Sciatic nerve (tissue), 2 donors: ENCODE data around the gene SLC12A6. TPM values are rescaled to one million over a fixed set of nuclear protein-coding genes. Genes with fewer than 3 reads are reported as not detected.

Source experiments
- ATAC-seq: fragments of 200-7000 bp; cut with Tn5 transposase; one replicate; pipeline ENCODE4 v1.9.1; 2020; ENCODE audit warnings: mild to moderate bottlenecking, moderate library complexity
- DNase-seq: peaks from one replicate; pipeline ENCODE4 v3.0.0-alpha.2; 2020; ENCODE audit warnings: low spot score
- intact Hi-C: fragments of 100-400 bp; cut with DNase I; formaldehyde crosslinking; loops from one replicate; pipeline ENCODE4 v1.14.2; 2022
- total RNA-seq: library from RNA; stranded (reverse); fragmentation: NEBNext Ultra II Directional; extraction: Animal tissue kit (Norgen Biotek cat#: 25700); gene quantifications from one replicate; pipeline ENCODE4 v1.2.1, GENCODE V29; 2021
- donor health status: DM: no; HTN: no; CAD: no.
- donor health status: DM: no; HTN: no; CAD: no.

The SLC12A6 gene
- total RNA-seq, 1 donor from 2014 or later: 28.8 TPM

DNA sequence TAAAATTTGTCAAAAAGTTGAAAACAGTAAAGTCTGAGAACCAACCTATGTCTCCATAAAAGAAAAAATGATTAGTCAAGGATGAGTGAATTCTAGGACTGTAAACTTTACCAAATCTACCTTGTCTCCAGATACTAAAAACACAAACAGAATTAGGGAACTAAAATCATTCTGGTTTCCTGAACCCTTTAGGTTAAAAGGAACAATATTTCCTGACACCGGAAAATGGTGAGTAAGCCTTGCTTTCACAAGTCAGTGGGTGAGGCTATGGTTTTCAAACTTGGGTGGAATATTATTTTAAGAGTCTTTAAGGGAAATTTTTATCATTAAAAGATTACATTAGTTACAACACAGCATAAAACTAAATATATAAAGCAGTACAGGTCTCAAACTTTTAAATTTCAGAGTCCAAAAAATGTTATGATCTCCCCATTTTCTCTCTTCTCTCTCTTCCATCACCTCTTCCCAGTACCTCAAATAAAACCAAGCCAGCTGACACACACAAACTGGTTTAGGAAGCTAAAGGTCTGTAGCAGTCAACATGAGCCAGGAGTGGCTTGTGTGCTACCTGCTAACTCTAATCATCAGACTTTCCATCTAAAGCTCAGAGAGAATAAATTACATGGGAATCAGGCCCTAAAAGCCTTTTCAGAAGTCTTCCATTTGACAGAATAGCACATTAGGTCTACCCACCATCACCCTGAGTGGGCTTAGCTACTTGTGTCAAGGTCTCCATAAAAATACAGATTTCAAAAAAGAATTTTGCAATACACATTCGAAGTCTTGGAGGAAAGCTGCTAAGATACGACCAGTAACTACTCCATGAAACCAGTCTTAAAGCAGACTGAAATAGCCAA is 2.2 kb downstream of the SLC12A6 start:
- ATAC-seq: no peak
- DNase-seq: no peak
- intact Hi-C loops: no loop called here

DNA sequence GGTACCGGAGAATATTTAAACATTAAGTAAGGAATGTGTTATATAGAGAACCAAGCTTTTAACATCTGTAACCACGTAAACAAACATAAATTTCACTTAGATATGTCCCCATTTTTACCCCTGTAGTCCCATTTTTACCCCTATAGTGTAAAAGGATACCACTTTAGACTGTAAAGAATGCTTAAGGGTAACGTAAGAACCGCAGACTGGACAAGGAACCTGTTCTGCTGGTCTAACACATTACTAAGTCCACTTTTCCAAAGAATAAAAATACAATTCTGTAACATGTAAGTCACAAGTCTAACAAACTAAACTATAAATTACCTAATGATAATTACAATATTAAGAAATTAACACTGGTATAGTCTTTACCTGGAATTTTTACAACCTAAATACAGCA is 2.9 kb downstream of the SLC12A6 start:
- DNase-seq (no peak), ATAC-seq (no peak)
- intact Hi-C loops: no loop called here

GRCh38 chr15:34332553-34333120 is 4.9 kb downstream of the SLC12A6 start:
- intact Hi-C loops: no loop called here
- no peak for DNase-seq
- no peak for ATAC-seq

DNA sequence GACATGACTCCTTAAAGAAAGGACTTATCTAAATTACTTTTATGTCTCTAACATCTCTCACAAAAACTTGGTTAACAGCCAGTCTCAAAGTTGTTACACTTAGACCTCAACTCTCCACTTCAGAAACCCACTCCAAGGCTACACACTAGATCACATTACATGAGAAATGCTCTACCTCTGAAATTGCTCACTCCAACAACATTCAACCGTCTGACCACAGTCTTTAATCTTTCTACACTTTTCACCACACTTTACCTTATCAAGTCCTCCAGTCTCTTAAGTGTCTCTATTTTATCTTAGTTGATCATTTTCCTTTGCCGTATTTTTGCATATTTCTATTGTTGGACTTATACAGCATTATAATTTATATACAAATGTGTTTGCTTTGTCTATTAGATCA is 5.8 kb downstream of the SLC12A6 start:
- ATAC-seq (no peak), DNase-seq (no peak)
- intact Hi-C loops: no loop called here

DNA sequence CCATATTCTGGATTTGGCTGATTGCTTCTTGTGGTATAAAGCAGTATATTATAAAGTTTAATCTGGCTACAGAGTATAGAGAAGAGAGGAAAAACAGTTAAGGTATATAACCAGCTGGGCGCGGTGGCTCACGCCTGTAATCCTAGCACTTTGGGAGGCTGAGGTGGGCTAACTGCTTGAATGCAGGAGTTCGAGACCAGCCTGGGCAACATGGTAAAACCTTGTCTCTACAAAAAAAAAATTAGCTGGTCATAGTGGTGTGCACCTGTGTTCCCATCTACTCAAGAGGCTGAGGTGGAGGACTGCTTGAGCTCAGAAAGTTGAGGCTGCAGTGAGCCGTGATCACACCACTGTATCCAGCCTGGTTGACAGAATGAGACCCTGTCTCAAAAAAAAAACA is 7.3 kb downstream of the SLC12A6 start:
- intact Hi-C loops: no loop called here
- ATAC-seq (no peak), DNase-seq (no peak)

DNA sequence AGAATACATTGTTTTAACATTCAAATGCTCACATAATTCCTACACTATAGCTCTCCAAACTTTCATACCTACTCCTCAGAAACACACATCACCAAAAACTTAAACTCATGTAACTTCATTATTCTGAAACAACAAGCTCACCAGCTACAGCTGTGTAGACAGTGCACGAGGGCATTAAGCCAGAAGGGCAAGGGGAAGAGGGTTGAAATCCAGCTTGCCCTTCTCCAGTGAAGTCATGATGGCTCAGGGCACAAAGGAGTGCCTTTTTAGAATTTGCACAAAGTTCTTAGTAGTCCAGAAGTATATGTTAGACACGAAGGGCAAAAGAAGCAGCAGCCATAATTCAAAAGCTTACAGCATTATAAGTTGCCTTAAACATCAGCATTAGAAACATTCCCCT is 8.6 kb downstream of the SLC12A6 start:
- DNase-seq: no peak
- intact Hi-C loops: no loop called here
- ATAC-seq: no peak

GRCh38 chr15:34327906-34328305 is 9.7 kb downstream of the SLC12A6 start:
- no peak for DNase-seq
- intact Hi-C loops: no loop called here
- no peak for ATAC-seq

- DNase-seq (no peak), ATAC-seq (no peak)
- intact Hi-C loops: no loop called here
Observed at GRCh38 chr15:34325368-34325767, 12.2 kb downstream of the SLC12A6 start.

- intact Hi-C loops: no loop called here
- DNase-seq: no peak
Observed at GRCh38 chr15:34324933-34325332, 12.6 kb downstream of the SLC12A6 start.

GRCh38 chr15:34323217-34323616 is 14.4 kb downstream of the SLC12A6 start:
- DNase-seq: no peak
- intact Hi-C loops: no loop called here
- no peak for ATAC-seq

More at GRCh38 chr15:34324933-34325332, 12.6 kb downstream of the SLC12A6 start:
- ATAC-seq: no peak

- ATAC-seq (peak; percentile 98), DNase-seq (no peak)
- intact Hi-C loops: no loop called here
Observed at GRCh38 chr15:34318277-34319079, 19.1 kb downstream of the SLC12A6 start.

DNA sequence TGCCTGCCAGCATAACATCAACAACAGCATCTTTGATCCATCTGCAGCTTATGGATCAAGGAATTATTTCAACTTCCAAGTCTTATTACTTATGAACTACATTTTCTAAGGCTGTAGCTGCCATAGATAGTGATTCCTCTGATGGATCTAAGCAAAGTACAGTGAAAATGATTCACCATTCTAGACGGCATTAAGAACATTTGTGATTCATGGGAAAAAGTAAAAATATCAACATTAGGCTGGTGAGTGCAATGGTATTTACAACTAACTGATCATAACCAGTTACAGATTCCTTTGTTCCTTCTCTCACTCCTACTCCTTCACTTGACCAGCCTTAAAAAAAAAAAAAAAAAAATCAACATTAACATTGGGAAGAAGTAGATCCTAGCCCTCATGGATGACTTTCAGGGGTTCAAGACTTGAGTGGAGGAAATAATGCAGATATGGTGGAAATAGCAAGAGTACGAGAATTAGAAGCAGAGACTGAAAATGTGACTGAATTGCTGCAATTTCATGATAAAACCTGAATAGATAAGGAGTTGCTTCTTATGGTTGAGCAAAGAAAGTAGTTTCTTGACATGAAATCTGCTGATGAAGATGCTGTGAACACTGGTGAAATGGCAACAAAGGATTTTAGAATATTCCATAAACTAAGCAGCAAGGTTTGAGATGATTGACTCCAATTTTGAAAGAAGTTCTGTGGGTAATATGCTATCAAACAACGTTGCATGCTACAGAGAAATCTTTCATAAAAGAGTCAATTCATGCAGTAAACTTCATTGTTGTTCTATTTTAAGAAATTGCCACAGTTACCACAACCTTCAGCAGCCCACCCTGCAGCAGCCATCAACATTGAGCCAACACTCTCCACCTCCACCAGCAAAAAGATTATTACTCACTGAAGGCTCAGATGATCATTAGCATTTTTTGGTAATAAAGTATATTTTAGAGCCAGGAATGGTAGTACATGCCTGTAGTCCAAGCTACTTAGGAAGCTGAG is 22.8 kb downstream of the SLC12A6 start:
- ATAC-seq (no peak), DNase-seq (no peak)
- intact Hi-C loops: no loop called here

DNA sequence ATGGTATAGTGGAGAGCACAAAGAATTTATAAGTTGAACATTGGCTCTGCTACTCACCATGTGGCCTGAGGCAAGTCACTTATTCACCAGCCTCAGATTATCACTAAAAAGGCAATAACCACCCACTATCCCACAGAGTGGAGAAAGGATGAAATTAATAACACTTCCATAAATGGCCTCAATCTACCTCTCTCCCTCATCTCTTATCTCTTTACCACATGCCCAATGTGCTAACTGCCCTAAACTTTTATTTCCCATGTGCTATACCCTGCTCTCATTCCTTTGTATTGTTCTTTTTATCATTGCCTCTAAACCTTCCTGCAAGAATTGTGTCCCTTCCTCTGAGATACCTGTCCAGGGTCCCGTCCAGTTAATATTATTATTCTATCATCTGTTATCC is 26.0 kb downstream of the SLC12A6 start:
- intact Hi-C loops: no loop called here
- no peak for ATAC-seq
- no peak for DNase-seq

DNA sequence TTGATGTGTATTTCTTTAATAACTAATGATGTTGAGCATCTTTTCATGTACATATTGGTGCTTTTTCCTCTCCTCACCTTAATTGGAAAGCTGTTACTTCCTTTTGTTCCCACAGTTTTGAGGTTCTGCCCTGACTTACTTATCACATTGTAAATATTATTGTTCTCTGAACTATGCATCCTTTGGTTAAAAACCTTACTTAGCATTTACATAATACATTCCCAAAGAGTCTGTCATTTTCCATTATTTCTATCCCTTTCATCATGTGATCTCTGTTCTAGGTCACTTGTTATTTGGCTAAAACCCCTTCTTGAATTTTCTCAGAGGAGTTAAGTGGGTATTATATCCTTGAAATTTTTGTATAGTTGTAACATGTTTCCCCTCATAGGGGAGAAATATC is 33.0 kb downstream of the SLC12A6 start:
- intact Hi-C loops: no loop called here
- no peak for DNase-seq
- ATAC-seq: no peak

DNA sequence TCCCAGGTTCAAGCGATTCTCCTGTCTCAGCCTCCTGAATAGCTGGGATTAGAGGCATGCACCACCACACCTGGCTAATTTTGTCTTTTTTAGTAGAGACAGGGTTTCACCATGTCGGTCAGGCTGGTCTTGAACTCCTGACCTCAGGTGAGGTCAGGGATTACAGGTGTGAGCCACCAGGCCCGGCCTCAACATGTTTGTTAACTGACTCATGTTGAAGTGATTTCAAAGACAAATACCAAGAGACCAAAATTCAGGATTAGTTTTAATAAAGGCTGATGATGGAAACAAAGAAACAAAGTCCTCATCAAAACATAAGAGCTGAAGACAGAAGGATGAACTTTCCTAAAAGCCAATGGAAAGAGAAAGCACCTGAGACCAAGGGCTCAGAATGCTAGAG is 36.5 kb downstream of the SLC12A6 start:
- no peak for ATAC-seq
- DNase-seq: no peak
- intact Hi-C loops: no loop called here

DNA sequence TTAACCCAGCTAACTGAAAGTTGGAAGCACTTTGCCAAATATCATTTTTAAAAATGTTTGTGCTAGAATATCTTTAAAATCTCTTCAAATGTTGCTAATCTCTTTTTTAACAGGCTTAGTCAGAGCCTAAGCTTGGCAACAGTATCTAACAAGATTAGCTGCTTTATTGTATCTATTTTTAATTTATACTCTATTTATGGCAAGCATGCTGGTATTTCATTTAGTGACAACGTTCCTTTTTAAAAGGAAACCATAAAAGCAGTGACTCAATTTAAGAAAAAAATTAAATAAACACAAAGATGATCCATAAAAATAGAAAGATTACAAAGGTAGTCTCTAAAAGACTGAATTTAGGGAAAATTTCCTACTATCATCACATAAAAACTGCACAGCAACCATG is 40.5 kb downstream of the SLC12A6 start:
- intact Hi-C loops: no loop called here
- ATAC-seq: no peak
- DNase-seq: no peak

DNA sequence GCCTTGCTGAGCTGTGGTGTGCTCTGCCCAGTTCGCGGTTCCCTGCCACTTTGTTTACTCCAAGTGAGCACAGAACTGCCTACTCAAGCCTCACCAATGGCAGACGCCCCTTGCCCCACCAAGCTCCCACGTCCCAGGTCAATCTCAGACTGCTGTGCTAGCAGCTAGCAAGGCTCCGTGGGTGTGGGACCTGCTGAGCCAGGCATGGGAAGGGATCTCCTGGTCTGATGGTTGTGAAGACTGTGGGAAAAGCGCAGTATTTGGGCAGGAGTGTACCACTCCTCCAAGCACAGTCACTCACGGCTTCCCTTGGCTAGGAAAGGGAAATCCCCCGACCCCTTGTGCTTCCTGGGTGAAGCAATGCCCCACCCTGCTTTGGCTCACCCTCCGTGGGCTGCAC is 45.0 kb downstream of the SLC12A6 start:
- intact Hi-C loops: no loop called here
- DNase-seq: no peak
- no peak for ATAC-seq

DNA sequence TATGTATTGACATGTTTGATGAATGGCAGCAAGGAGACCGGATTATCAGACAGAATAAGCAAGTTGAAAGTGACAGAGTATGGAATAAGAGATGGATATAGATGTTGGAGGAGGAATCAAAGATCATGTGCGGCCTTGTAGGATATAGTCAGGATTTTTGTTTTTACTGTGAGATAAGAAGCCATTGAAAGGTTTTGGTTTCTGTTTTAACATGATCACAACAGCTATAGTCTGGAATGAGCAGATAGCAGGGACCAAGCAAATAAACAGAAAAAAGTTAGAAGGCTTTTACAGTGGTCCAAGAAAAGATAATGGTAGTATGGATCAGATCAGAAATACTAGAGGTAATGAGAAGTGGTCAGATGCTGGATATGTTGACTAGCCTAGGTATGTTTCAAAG is 52.6 kb downstream of the SLC12A6 start:
- no peak for DNase-seq
- ATAC-seq: no peak
- intact Hi-C loops: loop anchor here (5.0 kb wide), 1 partner anchor 857 kb away; no protein-coding TSS in a partner anchor

DNA sequence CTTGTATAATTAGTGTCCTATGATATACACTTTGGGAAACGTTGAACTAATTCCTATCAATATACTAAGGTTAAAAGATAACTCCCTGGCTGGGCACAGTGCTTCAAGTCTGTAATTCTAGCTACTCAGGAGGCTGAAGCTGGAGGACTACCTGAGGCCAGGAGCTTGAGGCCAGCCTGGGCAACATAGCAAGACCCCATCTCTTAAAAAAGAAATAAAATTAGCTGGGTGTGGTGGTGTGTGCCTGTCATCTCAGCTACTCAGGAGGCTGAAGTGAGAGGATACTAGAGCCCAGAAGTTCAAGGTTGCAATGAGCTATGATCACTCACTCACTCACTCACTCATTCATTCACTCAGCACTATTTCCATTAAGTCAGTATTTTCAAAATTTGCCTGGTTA is 55.2 kb downstream of the SLC12A6 start:
- DNase-seq (no peak), ATAC-seq (no peak)
- intact Hi-C loops: loop anchor here (5.0 kb wide), 1 partner anchor 860 kb away; no protein-coding TSS in a partner anchor
